Glutamatergic neuron (in vitro differentiated cells): ENCODE data around the gene NDFIP2. TPM values are rescaled to one million over a fixed set of nuclear protein-coding genes. Genes with fewer than 3 reads are reported as not detected.
"Not testable (repeated sequence)": the region's sequence is repeated elsewhere in the genome, so short reads cannot be mapped to it uniquely, and the experiment has no call there.

ENCODE experiments used
- DNase-seq: peaks from one replicate; pipeline ENCODE4 v3.0.0; 2022
- H3K27ac Mint-ChIP-seq: one replicate; pipeline ENCODE4 v1.8.0; 2020; ENCODE audit warnings: mild to moderate bottlenecking, mixed read lengths, inconsistent platforms; ENCODE audit not compliant: unreplicated experiment
- H3K27me3 Mint-ChIP-seq: one replicate; pipeline ENCODE4 v1.8.0; 2020; ENCODE audit warnings: mild to moderate bottlenecking, moderate library complexity, mixed read lengths, inconsistent platforms; ENCODE audit not compliant: unreplicated experiment
- H3K36me3 Mint-ChIP-seq: one replicate; pipeline ENCODE4 v1.8.0; 2020; ENCODE audit warnings: mild to moderate bottlenecking, mixed read lengths, inconsistent platforms; ENCODE audit not compliant: unreplicated experiment
- H3K4me1 Mint-ChIP-seq: one replicate; pipeline ENCODE4 v1.8.0; 2020; ENCODE audit warnings: mild to moderate bottlenecking, low read depth, mixed read lengths, inconsistent platforms; ENCODE audit not compliant: unreplicated experiment
- H3K4me3 Mint-ChIP-seq: one replicate; pipeline ENCODE4 v1.8.0; 2020; ENCODE audit warnings: mild to moderate bottlenecking, mixed read lengths, inconsistent platforms; ENCODE audit not compliant: unreplicated experiment
- H3K9me3 Mint-ChIP-seq: one replicate; pipeline ENCODE4 v1.8.0; 2020; ENCODE audit warnings: mild to moderate bottlenecking, moderate library complexity, mixed read lengths, inconsistent platforms; ENCODE audit not compliant: unreplicated experiment
- CTCF ChIP-seq: fragments of 200-600 bp; sonication (generic); IDR thresholded peaks from one replicate; pipeline ENCODE4 v1.5.0; 2021; ENCODE audit not compliant: partially characterized antibody, unreplicated experiment
- total RNA-seq: library from RNA; stranded (reverse); fragmentation: NEBNext Ultra II Directional; extraction: Animal tissue kit (Norgen Biotek cat#: 25700); gene quantifications from one replicate; pipeline ENCODE4 v1.2.1, GENCODE V29; 2021; ENCODE audit not compliant: unreplicated experiment

NDFIP2 gene
- total RNA-seq, 1 donor from 2014 or later: 35.6 TPM

- TF ChIP-seq CTCF: no peak
- DNase-seq: no peak
- no peaks in the 10 kb centered on the region for H3K27me3 Mint-ChIP-seq
- H3K4me3 Mint-ChIP-seq: no peak overlapping the region
- no peaks in the 10 kb centered on the region for H3K4me1 Mint-ChIP-seq
- H3K36me3 Mint-ChIP-seq: peaks cover 48% of the 10 kb centered on the region
- H3K9me3 Mint-ChIP-seq: peaks cover 12% of the 10 kb centered on the region
- H3K27ac Mint-ChIP-seq: no peak overlapping the region
Measured at GRCh38 chr13:79560954-79561353, 80.0 kb downstream of the NDFIP2 start.

GRCh38 chr13:79562557-79562956 is 81.6 kb downstream of the NDFIP2 start:
- Mint-ChIP-seq H3K36me3 (peaks cover 48% of the 10 kb centered on the region), H3K9me3 (peaks cover 12% of the 10 kb centered on the region)
- no peak for DNase-seq

GRCh38 chr13:79566118-79566517 is 85.2 kb downstream of the NDFIP2 start:
- Mint-ChIP-seq H3K4me3 (no peak overlapping the region), H3K4me1 (no peaks in the 10 kb centered on the region), H3K9me3 (peaks cover 5% of the 10 kb centered on the region), H3K27ac (no peak overlapping the region), H3K27me3 (no peaks in the 10 kb centered on the region), H3K36me3 (peaks cover 32% of the 10 kb centered on the region)
- no peak for DNase-seq
- no peak for TF ChIP-seq CTCF

More at GRCh38 chr13:79562557-79562956, 81.6 kb downstream of the NDFIP2 start:
- Mint-ChIP-seq H3K4me1 (no peaks in the 10 kb centered on the region), H3K27ac (no peak overlapping the region), H3K4me3 (no peak overlapping the region), H3K27me3 (no peaks in the 10 kb centered on the region)
- no peak for TF ChIP-seq CTCF

DNA sequence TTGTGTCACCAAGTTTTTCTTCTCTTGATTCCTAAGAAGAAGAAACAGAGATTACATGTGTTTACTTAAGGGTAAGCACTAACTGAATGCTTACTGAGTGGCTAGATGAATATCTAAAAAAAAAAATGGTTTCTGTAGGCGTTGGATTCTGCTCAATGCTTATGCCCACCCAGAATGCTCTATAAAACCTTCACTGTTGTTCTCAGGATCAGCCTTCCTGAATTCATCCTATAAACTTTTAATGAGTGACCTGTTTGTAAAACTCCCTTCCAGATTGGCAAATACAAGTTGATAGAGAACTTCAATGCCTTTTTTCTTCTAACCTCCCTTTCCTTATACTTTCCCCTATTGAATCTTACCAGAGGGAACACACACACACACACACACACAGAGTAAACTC is 90.2 kb downstream of the NDFIP2 start:
- H3K4me1 Mint-ChIP-seq: no peaks in the 10 kb centered on the region
- DNase-seq: no peak
- no peak overlapping the region for H3K4me3 Mint-ChIP-seq
- no peaks in the 10 kb centered on the region for H3K9me3 Mint-ChIP-seq
- H3K36me3 Mint-ChIP-seq: peaks cover 7% of the 10 kb centered on the region
- H3K27me3 Mint-ChIP-seq: no peaks in the 10 kb centered on the region
- no peak for TF ChIP-seq CTCF
- H3K27ac Mint-ChIP-seq: no peak overlapping the region

GRCh38 chr13:79573892-79574291 is 92.9 kb downstream of the NDFIP2 start:
- DNase-seq, H3K36me3 Mint-ChIP-seq, H3K4me3 Mint-ChIP-seq, H3K27ac Mint-ChIP-seq, H3K9me3 Mint-ChIP-seq, H3K4me1 Mint-ChIP-seq, H3K27me3 Mint-ChIP-seq: not testable (repeated sequence)
